HepG2 (cell line): ENCODE measurements around the gene NOSIP. TPM values are rescaled to one million over a fixed set of nuclear protein-coding genes. Genes with fewer than 3 reads are reported as not detected.

Experiments
- ARHGAP35 ChIP-seq: sonication (generic); formaldehyde crosslinking; IDR thresholded peaks from 2 replicates; pipeline ENCODE4 v1.9.0; 2022; ENCODE audit warnings: mild to moderate bottlenecking, inconsistent platforms, moderate library complexity, missing genetic modification reagents, borderline replicate concordance
- ATRX ChIP-seq: sonication (generic); formaldehyde crosslinking; IDR thresholded peaks from 2 replicates; pipeline ENCODE4 v1.4.0; 2020; ENCODE audit warnings: missing genetic modification reagents, borderline replicate concordance
- ETV5 ChIP-seq: IDR thresholded peaks from 2 replicates; pipeline ENCODE4 v1.6.1; 2018; ENCODE audit warnings: missing biosample characterization, missing genetic modification reagents, inconsistent platforms, borderline replicate concordance
- HHEX ChIP-seq: IDR thresholded peaks from 2 replicates; pipeline ENCODE4 v1.6.1; 2016; ENCODE audit warnings: control low read depth
- HOXA7 ChIP-seq: sonication (generic); formaldehyde crosslinking; IDR thresholded peaks from 2 replicates; pipeline ENCODE4 v1.8.1; 2022; ENCODE audit warnings: mild to moderate bottlenecking, missing genetic modification reagents, moderate library complexity
- NCOA2 ChIP-seq: sonication (generic); formaldehyde crosslinking; IDR thresholded peaks from 2 replicates; pipeline ENCODE4 v1.8.0; 2022; ENCODE audit warnings: inconsistent platforms
- PRMT3 ChIP-seq: sonication (generic); formaldehyde crosslinking; IDR thresholded peaks from 2 replicates; pipeline ENCODE4 v1.8.1; 2022; ENCODE audit warnings: low read depth, mild to moderate bottlenecking, moderate library complexity, missing genetic modification reagents, borderline replicate concordance
- TCF7L2 ChIP-seq: IDR thresholded peaks from 2 replicates; pipeline ENCODE4 v1.6.1; 2011; ENCODE audit warnings: mild to moderate bottlenecking, low read depth, low read length, moderate library complexity
- ZBTB7B ChIP-seq: sonication (generic); formaldehyde crosslinking; IDR thresholded peaks from 2 replicates; pipeline ENCODE4 v1.4.0; 2020; ENCODE audit warnings: missing genetic modification reagents
- ZFP37 ChIP-seq: sonication (generic); formaldehyde crosslinking; IDR thresholded peaks from 2 replicates; pipeline ENCODE4 v1.4.0; 2020; ENCODE audit warnings: missing genetic modification reagents, borderline replicate concordance
- ZMYM3 ChIP-seq: sonication (generic); formaldehyde crosslinking; IDR thresholded peaks from 2 replicates; pipeline ENCODE4 v1.5.1; 2020; ENCODE audit warnings: mild to moderate bottlenecking, missing genetic modification reagents
- ZNF230 ChIP-seq: sonication (generic); formaldehyde crosslinking; IDR thresholded peaks from 2 replicates; pipeline ENCODE4 v1.4.0; 2020; ENCODE audit warnings: mild to moderate bottlenecking, missing genetic modification reagents
- ZNF276 ChIP-seq: sonication (generic); formaldehyde crosslinking; IDR thresholded peaks from 2 replicates; pipeline ENCODE4 v1.4.0; 2020; ENCODE audit warnings: mild to moderate bottlenecking, low read depth, missing genetic modification reagents
- ZNF354B ChIP-seq: sonication (generic); formaldehyde crosslinking; IDR thresholded peaks from 2 replicates; pipeline ENCODE4 v1.8.0; 2022; ENCODE audit warnings: mild to moderate bottlenecking, missing genetic modification reagents
- ZNF510 ChIP-seq: sonication (generic); formaldehyde crosslinking; IDR thresholded peaks from 2 replicates; pipeline ENCODE4 v1.4.0; 2020; ENCODE audit warnings: low read depth, mild to moderate bottlenecking, missing genetic modification reagents
- ZNF550 ChIP-seq: sonication (generic); formaldehyde crosslinking; IDR thresholded peaks from 2 replicates; pipeline ENCODE4 v1.4.0; 2020; ENCODE audit warnings: mild to moderate bottlenecking, missing genetic modification reagents, borderline replicate concordance
- ZSCAN20 ChIP-seq: sonication (generic); formaldehyde crosslinking; IDR thresholded peaks from 2 replicates; pipeline ENCODE4 v1.4.0; 2020; ENCODE audit warnings: missing genetic modification reagents, mild to moderate bottlenecking, borderline replicate concordance
- polyA plus RNA-seq, 8 experiments: library from polyadenylated mRNA; depleted of rRNA in 3 of 8; stranded (reverse) in 7 of 8; unstranded in 1 of 8; fragments of >200 nt; fragmentation: Illumina TruSeq in 4 of 8; extraction: Trizol in 4 of 8; gene quantifications; 2 replicates each; pipeline versions ENCODE4 v1.2.1 to v1.2.3, GENCODE V29; 2011 to 2016; ENCODE audit warnings: low read depth in 4 of 8, missing spikeins in 1 of 8, mixed read lengths in 1 of 8; ENCODE audit not compliant: insufficient read depth in 1 of 8
- total RNA-seq, 5 experiments: library from RNA; depleted of rRNA; stranded (reverse); fragments of >200 nt; fragmentation: Illumina TruSeq; extraction: Trizol; gene quantifications; 2 replicates each; pipeline ENCODE4 v1.2.3, GENCODE V29; 2016; ENCODE audit warnings: low read depth in 1 of 5
- TF ChIP-seq, protein P1 (sequence below): sonication (generic); formaldehyde crosslinking; IDR thresholded peaks from 2 replicates; pipeline ENCODE4 v1.5.1; 2020; ENCODE audit warnings: missing genetic modification reagents, mild to moderate bottlenecking, borderline replicate concordance
- TF ChIP-seq, protein P2 (sequence below): sonication (generic); formaldehyde crosslinking; conservative IDR thresholded peaks from 2 replicates; pipeline ENCODE4 v1.8.0; 2022; ENCODE audit warnings: mild to moderate bottlenecking, moderate library complexity, missing genetic modification reagents
- TF ChIP-seq, protein P3 (sequence below): sonication (generic); formaldehyde crosslinking; IDR thresholded peaks from 2 replicates; pipeline ENCODE4 v1.4.0; 2020; ENCODE audit warnings: missing genetic modification reagents, borderline replicate concordance

NOSIP gene
- total and polyA plus RNA-seq, 2 of the 13 experiments (the other 11 are each of a cell fraction or from before 2014, with no cell fraction given) = 54.3 to 78.0 TPM

GRCh38 chr19:49506575-49507105 lies 73.7 kb downstream of the NOSIP start (continued):
- TF ChIP-seq, protein P1, sequence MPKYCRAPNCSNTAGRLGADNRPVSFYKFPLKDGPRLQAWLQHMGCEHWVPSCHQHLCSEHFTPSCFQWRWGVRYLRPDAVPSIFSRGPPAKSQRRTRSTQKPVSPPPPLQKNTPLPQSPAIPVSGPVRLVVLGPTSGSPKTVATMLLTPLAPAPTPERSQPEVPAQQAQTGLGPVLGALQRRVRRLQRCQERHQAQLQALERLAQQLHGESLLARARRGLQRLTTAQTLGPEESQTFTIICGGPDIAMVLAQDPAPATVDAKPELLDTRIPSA (CRISPR knock-in tag) = no peak
- TF ChIP-seq ZNF510 (CRISPR knock-in tag) = no peak
- 0 out of 2 replicates have a peak, but pooled peaks have one; percentile 17 for TF ChIP-seq ETV5 (CRISPR knock-in tag)
- TF ChIP-seq ZNF230 (CRISPR knock-in tag) = no peak
- TF ChIP-seq ATRX = no peak
- no peak for TF ChIP-seq HHEX
- TF ChIP-seq NCOA2 (CRISPR knock-in tag) = no peak
- TF ChIP-seq ARHGAP35 (CRISPR knock-in tag) = 0 out of 2 replicates have a peak, but pooled peaks have one; percentile 33
- 0 out of 2 replicates have a peak, but pooled peaks have one; percentile 30 for TF ChIP-seq ZFP37
- peak; percentile 75; the same call in 1 of the 2 replicates for TF ChIP-seq ZMYM3 (CRISPR knock-in tag)
- TF ChIP-seq ZNF276 (CRISPR knock-in tag) = no peak
- TF ChIP-seq ZNF550 (CRISPR knock-in tag) = no peak
- TF ChIP-seq, protein P2, sequence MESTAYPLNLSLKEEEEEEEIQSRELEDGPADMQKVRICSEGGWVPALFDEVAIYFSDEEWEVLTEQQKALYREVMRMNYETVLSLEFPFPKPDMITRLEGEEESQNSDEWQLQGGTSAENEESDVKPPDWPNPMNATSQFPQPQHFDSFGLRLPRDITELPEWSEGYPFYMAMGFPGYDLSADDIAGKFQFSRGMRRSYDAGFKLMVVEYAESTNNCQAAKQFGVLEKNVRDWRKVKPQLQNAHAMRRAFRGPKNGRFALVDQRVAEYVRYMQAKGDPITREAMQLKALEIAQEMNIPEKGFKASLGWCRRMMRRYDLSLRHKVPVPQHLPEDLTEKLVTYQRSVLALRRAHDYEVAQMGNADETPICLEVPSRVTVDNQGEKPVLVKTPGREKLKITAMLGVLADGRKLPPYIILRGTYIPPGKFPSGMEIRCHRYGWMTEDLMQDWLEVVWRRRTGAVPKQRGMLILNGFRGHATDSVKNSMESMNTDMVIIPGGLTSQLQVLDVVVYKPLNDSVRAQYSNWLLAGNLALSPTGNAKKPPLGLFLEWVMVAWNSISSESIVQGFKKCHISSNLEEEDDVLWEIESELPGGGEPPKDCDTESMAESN (CRISPR knock-in tag) = no peak
- TF ChIP-seq ZNF354B = no peak
- no peak for TF ChIP-seq TCF7L2
- no peak for TF ChIP-seq ZSCAN20 (CRISPR knock-in tag)
- TF ChIP-seq ZBTB7B = no peak
- no peak for TF ChIP-seq HOXA7
- TF ChIP-seq PRMT3 (CRISPR knock-in tag) = no peak
- TF ChIP-seq, protein P3, sequence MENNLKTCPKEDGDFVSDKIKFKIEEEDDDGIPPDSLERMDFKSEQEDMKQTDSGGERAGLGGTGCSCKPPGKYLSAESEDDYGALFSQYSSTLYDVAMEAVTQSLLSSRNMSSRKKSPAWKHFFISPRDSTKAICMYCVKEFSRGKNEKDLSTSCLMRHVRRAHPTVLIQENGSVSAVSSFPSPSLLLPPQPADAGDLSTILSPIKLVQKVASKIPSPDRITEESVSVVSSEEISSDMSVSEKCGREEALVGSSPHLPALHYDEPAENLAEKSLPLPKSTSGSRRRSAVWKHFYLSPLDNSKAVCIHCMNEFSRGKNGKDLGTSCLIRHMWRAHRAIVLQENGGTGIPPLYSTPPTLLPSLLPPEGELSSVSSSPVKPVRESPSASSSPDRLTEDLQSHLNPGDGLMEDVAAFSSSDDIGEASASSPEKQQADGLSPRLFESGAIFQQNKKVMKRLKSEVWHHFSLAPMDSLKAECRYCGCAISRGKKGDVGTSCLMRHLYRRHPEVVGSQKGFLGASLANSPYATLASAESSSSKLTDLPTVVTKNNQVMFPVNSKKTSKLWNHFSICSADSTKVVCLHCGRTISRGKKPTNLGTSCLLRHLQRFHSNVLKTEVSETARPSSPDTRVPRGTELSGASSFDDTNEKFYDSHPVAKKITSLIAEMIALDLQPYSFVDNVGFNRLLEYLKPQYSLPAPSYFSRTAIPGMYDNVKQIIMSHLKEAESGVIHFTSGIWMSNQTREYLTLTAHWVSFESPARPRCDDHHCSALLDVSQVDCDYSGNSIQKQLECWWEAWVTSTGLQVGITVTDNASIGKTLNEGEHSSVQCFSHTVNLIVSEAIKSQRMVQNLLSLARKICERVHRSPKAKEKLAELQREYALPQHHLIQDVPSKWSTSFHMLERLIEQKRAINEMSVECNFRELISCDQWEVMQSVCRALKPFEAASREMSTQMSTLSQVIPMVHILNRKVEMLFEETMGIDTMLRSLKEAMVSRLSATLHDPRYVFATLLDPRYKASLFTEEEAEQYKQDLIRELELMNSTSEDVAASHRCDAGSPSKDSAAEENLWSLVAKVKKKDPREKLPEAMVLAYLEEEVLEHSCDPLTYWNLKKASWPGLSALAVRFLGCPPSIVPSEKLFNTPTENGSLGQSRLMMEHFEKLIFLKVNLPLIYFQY (CRISPR knock-in tag) = no peak
